HEK293T (cell line): Measurements from ENCODE around the gene DLG5.

Source experiments
- BHLHE40 ChIP-seq: fragments of 450-650 bp; IDR thresholded peaks from 2 replicates; pipeline ENCODE4 v1.6.1; 2016; ENCODE audit warnings: mild to moderate bottlenecking, moderate library complexity, borderline replicate concordance
- CTBP1 ChIP-seq: fragments of 450-650 bp; IDR thresholded peaks from 2 replicates; pipeline ENCODE4 v1.6.1; 2016; ENCODE audit warnings: borderline replicate concordance
- ELF4 ChIP-seq: fragments of 450-650 bp; IDR thresholded peaks from 2 replicates; pipeline ENCODE4 v1.6.1; 2017; ENCODE audit warnings: antibody characterized with exemption
- FOXK2 ChIP-seq: fragments of 450-650 bp; IDR thresholded peaks from 2 replicates; pipeline ENCODE4 v1.6.1; 2016; ENCODE audit warnings: mild to moderate bottlenecking
- FOXM1 ChIP-seq: fragments of 450-650 bp; IDR thresholded peaks from 2 replicates; pipeline ENCODE4 v1.6.1; 2017; ENCODE audit warnings: mild to moderate bottlenecking, borderline replicate concordance
- HDGF ChIP-seq: fragments of 450-650 bp; IDR thresholded peaks from 2 replicates; pipeline ENCODE4 v1.6.1; 2017; ENCODE audit warnings: antibody characterized with exemption, borderline replicate concordance
- LEF1 ChIP-seq: fragments of 450-650 bp; IDR thresholded peaks from 2 replicates; pipeline ENCODE4 v1.6.1; 2017; ENCODE audit warnings: mild to moderate bottlenecking, borderline replicate concordance
- SP1 ChIP-seq: fragments of 450-650 bp; IDR thresholded peaks from 2 replicates; pipeline ENCODE4 v1.6.1; 2017
- SUZ12 ChIP-seq: fragments of 450-650 bp; IDR thresholded peaks from 2 replicates; pipeline ENCODE4 v1.6.1; 2016; ENCODE audit warnings: mild to moderate bottlenecking
- TARDBP ChIP-seq: fragments of 450-650 bp; IDR thresholded peaks from 2 replicates; pipeline ENCODE4 v1.6.1; 2016
- ZNF384 ChIP-seq: fragments of 450-650 bp; IDR thresholded peaks from 2 replicates; pipeline ENCODE4 v1.6.1; 2016
- TF ChIP-seq, protein P1 (sequence below): fragments of 450-650 bp; IDR thresholded peaks from 2 replicates; pipeline ENCODE4 v1.6.1; 2016

DNA sequence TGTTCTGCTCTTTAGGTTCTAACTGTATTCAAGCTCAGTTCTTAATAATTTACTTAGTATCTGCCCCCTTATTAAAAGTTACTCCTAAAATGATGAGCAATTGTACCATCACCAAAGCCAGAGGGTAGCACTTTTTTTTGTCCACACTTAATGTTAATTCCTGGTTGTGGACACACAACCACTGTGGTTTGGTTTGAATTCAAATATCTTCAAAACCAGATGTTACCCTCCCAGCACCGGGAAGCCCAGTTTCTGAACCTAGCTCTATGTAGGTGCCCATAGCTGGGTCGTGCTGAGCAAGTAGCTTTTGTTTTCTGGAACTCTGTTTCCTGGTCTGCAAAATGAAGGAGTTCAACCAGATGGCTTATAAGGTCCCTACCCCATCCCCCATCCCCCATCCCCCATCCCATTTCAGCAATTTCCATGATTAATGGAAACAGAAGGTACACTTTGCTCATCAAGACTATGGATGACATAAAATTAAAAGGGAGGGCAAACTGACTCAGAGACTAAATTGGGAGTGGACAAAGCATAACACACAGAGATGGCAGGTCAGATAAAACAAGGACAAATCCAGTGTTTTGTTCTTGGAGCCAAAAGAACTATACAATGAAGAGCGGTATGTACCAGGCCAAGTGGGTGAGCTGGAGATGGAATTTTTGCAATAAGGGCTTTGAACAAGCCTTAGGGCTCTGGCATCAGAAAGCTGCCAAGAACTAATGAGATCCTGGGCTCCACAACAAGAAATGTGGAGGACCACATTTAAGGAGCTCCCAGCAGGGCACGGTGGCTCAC lies 56.7 kb downstream of the DLG5 start:
- TF ChIP-seq ZNF384 (no peak), BHLHE40 (no peak), HDGF (no peak), SP1 (no peak), ELF4 (no peak), FOXK2 (no peak), SUZ12 (no peak), CTBP1 (no peak), TARDBP (no peak), FOXM1 (no peak), LEF1 (no peak)
- TF ChIP-seq, protein P1, sequence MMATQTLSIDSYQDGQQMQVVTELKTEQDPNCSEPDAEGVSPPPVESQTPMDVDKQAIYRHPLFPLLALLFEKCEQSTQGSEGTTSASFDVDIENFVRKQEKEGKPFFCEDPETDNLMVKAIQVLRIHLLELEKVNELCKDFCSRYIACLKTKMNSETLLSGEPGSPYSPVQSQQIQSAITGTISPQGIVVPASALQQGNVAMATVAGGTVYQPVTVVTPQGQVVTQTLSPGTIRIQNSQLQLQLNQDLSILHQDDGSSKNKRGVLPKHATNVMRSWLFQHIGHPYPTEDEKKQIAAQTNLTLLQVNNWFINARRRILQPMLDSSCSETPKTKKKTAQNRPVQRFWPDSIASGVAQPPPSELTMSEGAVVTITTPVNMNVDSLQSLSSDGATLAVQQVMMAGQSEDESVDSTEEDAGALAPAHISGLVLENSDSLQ: no peak
